GM18867 (cell line): ENCODE measurements around the gene SIM2.
"Not testable (repeated sequence)": the region's sequence is repeated elsewhere in the genome, so short reads cannot be mapped to it uniquely, and the experiment has no call there.

Experiments
- ATAC-seq: cut with Tn5 transposase; IDR thresholded peaks from one replicate; pipeline ENCODE4 v1.9.1; 2021; ENCODE audit warnings: mild to moderate bottlenecking, moderate library complexity; ENCODE audit not compliant: unreplicated experiment

SIM2 gene, protein sequence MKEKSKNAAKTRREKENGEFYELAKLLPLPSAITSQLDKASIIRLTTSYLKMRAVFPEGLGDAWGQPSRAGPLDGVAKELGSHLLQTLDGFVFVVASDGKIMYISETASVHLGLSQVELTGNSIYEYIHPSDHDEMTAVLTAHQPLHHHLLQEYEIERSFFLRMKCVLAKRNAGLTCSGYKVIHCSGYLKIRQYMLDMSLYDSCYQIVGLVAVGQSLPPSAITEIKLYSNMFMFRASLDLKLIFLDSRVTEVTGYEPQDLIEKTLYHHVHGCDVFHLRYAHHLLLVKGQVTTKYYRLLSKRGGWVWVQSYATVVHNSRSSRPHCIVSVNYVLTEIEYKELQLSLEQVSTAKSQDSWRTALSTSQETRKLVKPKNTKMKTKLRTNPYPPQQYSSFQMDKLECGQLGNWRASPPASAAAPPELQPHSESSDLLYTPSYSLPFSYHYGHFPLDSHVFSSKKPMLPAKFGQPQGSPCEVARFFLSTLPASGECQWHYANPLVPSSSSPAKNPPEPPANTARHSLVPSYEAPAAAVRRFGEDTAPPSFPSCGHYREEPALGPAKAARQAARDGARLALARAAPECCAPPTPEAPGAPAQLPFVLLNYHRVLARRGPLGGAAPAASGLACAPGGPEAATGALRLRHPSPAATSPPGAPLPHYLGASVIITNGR

DNA sequence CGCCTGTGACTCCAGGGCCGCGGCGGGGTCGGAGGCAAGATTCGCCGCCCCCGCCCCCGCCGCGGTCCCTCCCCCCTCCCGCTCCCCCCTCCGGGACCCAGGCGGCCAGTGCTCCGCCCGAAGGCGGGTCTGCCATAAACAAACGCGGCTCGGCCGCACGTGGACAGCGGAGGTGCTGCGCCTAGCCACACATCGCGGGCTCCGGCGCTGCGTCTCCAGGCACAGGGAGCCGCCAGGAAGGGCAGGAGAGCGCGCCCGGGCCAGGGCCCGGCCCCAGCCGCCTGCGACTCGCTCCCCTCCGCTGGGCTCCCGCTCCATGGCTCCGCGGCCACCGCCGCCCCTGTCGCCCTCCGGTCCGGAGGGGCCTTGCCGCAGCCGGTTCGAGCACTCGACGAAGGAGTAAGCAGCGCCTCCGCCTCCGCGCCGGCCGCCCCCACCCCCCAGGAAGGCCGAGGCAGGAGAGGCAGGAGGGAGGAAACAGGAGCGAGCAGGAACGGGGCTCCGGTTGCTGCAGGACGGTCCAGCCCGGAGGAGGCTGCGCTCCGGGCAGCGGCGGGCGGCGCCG is at the start of gene SIM2:
Gene SIM2 (plus strand): TSS at position 135 of the 565 bp plus-strand sequence. CDS start 632 bp downstream, outside the sequence.
- no peak for ATAC-seq

DNA sequence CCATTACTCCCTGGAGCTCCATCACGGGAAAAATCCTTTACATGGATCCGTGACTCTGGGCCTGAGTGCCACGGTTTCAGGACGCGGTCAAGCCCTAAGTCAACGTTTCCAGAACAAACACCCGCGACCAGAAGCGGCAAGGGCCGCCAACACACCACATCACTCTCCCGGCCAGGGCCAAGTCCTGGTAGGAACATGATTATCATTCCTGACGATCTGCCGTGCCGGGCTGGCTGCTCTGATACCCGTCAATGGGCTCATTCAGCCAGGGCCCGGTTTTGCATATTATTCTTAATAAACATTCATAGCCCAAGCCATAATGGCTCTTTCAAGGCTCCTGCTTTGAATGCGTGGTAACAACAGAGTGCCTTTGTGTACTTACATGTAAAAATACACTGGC is 44.6 kb upstream of the SIM2 start:
- ATAC-seq, result no peak

DNA sequence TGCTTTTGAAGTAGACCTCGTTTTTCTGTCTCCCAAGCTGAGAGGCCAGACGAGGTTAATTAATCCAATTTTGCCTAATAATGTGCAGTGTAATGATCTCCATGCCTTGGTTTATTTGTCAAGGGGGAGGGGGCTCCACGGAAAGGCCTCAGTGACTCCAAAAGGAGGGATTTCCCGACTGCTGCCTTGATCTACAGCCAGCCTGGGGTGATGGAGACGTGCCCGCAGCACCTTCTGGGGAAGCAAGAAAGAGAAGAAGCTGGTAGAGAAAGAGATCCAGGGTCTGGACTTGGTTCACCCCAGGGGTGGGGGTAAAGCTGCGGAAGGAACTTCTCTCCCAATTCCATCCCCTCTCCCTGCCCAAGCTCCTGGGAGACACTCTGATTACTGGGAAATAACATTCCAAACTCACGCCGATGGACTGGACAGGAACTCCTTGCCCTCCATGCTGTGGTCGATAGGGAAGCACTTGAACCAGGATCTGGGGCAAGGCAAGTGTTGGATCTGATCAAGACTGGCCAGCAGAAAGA is 44.1 kb upstream of the SIM2 start:
- ATAC-seq, result no peak

DNA sequence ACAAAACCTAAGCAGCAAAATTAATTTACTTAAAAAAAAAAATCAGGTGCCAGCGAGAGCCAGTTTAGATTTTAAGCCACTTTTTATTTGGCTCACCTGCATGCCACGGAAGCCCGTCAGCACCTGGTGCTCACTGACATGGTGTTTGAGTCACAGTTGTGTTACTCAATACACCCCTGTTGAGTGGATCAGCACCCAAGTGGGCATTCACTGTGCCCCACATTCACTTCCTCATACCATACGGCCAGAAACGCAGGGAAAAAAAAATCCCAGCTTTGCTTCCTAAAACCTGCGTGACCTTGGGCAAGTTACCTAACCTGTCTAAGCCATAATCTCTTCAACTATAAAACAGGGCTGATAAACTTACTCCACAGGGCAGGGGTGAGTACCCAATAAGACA is 42.8 kb upstream of the SIM2 start:
- ATAC-seq, result no peak

DNA sequence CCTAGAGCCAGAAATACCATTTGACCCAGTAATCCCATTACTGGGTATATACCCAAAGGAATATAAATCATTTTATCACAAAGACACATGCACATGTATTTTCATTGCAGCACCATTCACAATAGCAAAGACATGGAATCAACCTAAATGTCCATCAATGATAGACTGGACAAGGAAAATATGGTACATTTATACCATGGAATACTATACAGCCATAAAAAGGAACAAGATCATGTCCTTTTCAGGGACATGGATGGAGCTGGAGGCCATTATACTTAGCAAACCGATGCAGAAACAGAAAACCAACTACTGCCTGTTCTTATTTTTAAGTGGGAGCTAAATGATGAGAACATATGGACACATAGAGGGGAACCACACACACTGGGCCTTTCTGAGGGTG is 41.6 kb upstream of the SIM2 start:
- ATAC-seq, result not testable (repeated sequence)

DNA sequence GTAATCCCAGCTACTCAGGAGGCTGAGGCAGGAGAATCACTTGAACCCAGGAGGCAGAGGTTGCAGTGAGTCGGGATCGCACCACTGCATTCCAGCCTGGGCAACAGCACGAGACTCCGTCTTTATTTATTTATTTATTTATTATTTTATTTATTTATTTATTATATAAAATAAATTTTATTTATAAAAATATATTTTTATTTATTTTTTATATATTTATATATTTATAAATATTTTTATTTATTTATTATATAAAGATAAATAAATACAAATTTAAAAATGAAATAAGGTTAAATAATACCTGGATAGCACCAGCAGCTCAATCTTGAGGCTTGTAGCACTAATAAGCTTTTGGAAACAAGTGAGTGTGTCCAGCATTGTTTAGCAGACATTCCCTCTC is 40.9 kb upstream of the SIM2 start:
- no peak for ATAC-seq

DNA sequence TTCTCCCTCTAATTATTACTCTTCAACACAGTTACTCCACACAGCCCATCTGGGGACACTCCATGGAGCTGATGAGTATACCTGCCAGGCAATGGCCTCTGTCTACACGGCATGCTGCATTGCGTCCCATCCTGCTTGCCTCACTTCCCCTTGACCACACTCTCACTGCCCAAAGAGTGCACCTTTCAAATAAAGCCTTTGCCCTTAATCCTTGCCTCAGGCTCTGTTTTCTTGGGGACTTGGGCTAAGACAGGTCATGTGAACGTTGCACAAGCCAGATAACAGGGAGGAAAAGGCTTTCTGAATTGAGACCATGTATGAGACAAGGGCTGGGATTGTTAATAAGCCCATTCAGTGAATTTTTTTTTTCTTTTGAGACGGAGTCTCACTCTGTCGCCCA is 40.0 kb upstream of the SIM2 start:
- no peak for ATAC-seq

DNA sequence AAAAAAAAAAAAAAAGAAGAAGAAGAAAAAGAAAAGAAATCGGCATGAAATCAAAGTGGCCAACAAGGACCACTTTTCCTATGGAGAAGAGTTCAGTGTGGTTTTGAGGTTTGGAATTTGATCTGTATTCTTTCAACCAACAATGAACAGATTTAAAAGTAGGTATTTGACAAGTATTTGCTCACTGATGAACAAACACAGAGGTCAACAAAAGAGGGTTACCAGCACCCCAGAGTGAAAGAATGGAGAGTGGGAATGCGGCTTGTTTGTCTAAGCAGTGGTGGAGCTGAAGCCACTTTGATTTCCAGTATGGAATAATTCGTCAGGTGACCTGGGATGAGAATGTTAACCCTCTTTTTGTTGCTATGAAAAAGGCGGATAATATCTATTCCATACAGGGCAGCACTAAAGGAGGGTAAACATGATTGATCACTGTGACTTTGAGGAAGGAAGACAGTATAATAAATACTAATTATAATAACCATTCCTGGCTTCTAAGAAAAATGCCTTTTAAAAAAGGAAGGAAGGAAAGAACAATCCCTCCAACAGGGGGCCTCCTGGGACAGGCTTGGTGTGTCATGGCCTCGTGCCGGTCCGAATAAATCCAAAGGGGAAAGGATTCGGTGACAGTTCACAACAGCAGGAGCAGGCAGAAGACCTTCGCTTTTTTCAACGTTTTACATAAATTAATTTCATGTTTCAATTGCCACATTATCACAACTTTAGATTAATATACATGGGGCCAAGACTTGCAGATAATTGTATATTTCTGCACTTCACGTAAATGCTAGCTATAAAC is 37.2 kb upstream of the SIM2 start:
- ATAC-seq, result no peak

DNA sequence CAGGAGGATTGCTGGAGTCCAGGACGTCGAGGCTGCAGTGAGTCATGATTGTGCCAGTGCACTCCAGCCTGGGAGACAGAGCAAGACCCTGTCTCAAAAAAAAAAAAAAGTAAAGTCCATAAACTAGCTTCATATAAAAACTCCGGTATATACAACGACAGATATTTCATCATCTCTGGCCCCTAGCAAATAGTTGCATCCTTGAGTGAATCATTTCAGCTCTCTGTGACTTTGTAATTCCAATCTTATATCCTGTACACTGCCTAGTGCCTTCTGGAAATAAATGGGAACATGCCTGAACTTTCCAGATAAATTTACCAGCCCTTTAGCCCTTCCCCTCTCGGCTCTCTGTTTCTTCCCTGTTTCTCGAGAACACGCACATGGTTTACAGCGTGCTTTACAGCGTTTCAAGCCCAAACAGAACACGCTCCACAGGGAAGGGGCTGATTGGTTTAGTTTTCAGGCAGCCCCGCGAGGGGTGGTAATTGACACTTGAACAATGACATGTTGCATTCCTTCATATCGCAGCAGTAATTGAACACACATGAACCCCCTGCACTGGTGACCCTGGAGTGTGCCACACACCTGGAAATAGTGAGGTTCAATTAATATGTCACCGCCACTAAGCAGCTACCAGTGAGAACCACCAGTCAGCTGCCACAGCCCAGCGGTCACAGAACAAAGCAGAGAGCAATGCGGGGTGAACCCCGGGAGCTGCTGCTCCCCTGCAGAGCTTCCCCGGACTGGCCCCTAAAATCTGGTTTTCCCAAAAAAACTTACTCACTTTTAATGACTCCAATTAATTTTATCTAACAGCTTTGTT is 35.7 kb upstream of the SIM2 start:
- ATAC-seq, result no peak

DNA sequence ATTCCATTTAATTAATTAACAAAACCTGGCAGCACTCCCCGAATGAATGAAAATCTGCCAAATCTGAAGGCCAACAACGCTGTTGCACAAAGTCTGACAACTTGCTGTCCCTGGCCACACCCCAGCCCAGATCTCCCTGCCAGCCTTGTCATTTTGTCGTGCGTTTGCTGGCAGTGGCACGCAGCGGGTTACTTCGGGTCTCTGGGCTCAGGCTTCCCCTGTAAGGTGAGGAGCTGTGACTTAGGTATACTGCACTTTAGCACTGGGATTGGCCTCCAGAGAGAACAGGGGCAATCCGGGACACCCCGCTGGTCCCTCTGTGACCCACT is 34.3 kb upstream of the SIM2 start:
- no peak for ATAC-seq

DNA sequence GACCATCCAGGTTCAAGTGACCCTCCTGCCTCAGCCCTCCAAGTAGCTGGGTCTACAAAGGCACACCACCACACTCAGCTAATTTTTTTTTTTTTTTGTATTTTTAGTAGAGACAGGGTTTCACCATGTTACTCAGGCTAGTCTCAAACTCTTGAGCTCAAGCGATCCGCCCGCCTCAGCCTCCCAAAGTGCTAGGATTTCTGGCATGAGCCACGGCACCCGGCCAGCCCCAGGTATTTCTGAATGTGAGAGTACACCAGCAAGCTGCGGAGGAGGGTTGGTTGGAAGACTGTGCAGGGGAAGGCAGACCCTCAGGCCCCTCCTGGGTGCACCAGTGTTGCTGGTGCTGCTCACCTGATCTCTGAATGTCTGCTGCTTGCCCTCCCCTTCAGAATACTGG is 33.1 kb upstream of the SIM2 start:
- ATAC-seq, result no peak

DNA sequence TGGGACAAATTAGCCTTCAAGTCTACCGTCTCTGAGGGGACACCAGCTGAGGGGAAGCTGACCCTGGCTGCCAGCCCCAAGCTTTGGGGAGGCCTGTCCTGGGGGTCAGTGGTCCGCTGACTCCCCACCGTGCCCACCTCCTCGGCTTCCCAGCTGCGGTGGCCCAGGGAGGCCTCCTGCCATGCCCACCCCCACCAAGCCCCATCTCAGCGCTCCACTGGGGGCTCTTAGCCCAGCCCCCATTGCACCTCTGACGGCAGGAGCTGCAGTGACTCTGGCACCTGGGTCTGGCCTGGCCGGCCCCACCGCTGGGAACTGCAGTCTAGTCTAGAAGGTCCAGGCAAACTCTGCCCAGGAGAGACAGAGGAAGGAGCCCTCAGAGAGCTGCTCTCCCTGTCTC is 30.2 kb upstream of the SIM2 start:
- ATAC-seq, result no peak

DNA sequence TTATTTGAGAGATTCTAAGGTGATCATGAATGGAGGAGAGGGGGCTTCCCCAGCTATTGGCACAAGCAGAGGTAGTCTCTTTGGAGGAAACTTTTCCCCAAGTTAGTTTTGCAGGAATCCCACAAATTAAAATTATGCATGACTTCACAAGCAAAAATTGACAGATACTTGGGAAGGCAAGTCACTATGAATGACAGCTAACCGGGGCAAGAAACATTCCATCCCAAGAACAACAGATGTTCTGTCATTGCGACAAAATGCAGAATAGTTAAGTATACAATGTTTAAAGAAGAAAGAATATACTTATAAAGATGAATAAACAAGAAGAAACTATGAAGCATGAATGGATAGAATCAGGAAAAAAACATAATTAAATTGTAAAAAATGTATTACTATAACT is 27.1 kb upstream of the SIM2 start:
- ATAC-seq, result no peak

DNA sequence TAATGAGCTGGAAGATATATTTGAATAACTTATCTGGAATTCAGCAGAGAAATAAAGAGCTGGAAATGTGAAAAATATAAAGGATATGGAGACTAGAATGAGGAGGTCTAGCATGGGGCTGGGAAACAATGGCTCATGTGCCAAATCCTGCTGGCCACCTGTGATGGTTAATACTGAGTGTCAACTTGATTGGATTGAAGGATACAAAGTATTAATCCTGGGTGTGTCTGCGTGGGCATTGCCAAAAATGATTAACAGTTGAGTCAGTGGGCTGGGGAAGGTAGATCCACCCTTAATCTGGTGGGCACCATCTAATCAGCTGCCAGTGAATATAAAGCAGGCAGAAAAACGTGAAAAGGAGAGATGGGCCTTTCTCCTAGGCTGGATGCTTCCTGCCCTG is 26.6 kb upstream of the SIM2 start:
- not testable (repeated sequence) for ATAC-seq

DNA sequence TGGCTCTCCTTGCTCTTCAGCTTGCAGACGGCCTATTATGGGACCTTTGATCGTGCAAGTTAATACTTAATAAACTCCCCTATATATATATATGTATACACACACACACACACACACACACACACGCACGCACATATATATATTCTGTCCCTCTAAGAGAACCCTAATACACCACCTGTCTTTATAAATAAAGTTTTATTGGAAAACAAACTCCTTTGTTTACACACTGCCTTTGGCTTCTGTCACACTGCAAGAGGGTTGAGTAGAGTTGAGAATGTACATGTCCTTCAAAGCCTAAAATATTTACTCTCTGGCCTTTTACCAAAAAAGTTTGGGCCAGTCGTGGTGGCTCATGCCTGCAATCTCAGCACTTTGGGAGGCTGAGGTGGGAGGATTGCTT is 26.2 kb upstream of the SIM2 start:
- ATAC-seq, result no peak

DNA sequence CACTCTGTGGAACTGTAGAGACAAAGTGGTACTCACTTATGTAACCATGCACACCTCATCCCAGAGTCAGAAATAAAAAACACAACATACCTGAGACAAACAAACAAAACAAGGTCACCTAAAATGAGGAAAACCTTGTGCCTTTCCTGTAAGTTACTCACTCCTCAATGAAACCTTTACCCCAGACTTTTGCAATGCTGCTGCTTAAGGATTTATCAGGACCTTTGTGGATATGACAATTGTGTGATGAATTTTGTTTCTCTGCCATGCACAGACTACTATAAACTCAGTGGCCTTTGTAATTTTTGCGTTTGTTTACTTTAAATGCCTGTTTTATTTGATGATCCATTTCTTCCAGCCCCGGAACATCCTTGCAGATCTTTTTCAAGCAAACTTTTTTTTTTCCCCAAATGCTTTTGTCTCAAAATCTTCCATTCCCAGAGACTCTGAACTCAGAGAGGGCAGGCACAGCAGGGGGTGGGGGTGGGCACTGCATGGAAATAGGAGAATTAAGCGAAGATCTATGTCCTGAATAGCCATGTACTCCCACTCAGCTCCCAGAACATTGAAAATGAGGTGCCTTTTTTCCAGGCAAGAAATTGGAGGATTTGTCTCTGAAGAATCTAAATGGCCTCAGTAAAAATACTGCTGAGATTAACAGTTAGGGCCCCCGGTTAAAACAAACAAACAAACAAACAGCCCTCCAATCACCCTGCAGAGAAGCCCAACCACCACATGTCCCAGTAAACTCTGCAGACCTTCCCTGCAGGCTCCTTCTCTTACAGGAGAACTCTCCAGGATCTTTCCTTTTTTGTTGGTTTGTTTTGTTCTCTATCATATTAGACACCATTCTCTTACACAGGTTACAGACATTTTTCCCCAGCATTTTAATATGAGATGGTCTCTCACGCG is 22.6 kb upstream of the SIM2 start:
- no peak for ATAC-seq

DNA sequence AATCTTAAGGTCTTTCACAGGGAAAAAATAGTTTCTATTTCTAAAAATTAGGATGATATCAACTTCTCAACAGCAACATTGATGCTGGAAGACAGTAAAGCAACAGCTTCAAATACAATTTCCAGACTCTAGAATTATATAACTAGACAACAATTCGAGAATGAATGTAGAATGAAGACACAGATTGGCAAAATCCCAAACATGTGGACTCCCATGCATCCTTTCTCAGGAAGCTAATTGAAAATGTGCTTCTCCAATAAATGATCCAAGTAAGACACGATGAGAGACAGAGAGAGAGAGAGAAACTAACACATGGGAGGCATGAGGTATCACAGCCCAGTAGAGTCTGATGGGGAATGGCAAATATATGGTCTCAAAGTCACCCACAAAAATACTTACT is 21.5 kb upstream of the SIM2 start:
- ATAC-seq, result no peak

DNA sequence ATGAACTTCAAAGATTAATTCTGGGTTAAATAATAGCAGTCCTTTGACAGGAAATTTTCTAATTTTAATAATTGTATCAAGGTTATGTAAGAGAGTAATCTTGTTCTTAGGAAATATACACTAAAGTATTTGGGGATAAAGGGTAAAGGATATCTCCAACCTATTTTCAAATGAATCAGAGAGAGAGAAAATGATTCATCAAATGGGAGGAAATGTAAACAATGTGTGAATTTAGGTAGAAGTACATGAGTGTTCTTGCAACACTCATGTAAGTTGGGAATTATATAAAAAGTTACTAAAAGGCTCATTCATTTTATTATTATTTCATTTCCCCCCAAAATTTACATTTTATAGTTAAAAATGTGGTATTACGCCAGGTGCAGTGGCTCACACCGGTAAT is 20.4 kb upstream of the SIM2 start:
- no peak for ATAC-seq

DNA sequence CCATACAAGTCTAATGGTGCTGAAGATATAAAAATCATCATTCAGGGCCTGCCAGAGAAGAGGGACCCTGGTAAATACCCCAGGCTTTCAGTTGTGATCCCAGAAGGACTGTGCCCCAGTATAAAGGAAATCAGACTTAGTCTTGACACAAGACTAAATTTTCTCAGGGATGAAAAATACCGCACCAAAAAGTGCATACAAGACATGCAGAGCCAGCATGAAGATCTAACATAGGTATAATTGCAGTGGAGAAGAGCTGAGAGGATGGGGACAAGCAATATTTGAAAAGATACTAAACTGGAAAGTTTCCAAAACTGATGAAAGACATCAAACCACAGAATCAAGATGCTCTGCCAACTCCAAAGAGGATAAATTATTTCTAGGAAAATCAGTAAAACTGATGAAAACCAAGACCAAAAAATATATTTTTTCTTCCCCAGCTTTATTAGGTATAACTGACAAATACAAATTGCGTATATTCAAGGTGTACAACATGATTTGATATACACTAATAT is 17.7 kb upstream of the SIM2 start:
- ATAC-seq, result no peak
